Globus pallidus (tissue), 1 donor: ENCODE measurements around the gene IRX3.
"Not testable (repeated sequence)": the region's sequence is repeated elsewhere in the genome, so short reads cannot be mapped to it uniquely, and the experiment has no call there.

Experiments
- DNase-seq: peaks from one replicate; pipeline ENCODE4 v3.0.0-alpha.2; 2015; ENCODE audit warnings: low spot score

Gene IRX3

DNA sequence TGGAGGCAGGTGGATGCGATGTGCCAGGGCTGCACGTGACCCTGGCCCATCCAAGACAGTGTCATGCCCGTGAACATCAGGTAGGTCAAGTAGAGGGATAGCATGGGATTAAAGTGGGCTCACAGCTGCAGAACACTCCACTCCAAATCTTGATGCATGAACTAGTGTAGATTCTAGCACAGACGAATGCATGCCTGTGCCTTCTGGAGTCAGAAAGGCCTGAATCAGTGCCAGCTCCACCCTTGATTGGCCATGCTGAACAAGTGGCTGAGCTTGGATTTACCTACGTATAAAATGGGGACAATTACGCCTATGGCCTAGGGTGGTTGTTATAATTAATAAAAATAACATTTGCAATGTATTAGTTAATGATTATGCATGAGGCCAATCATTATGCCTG lies 10.6 kb downstream of the IRX3 start:
- DNase-seq, result no peak

DNA sequence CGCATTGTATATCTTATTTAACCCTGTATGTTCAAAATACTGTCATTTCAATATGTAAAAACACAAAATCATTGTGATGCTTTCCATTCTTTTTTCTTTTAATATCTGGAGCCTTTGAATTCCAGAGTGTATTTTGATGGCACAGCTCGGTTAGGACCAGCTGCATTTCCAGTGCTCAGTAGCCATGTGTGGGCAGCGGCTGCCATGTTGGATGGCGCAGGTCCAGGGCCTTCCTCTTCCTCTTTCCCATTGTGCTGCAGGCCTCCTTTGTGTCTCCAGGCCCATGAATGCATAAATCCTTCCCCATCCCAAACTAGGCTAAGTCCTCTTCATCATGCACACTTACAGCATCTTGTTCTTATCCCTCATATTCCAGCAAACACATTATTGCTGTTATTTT lies 13.0 kb downstream of the IRX3 start:
- DNase-seq, result no peak

DNA sequence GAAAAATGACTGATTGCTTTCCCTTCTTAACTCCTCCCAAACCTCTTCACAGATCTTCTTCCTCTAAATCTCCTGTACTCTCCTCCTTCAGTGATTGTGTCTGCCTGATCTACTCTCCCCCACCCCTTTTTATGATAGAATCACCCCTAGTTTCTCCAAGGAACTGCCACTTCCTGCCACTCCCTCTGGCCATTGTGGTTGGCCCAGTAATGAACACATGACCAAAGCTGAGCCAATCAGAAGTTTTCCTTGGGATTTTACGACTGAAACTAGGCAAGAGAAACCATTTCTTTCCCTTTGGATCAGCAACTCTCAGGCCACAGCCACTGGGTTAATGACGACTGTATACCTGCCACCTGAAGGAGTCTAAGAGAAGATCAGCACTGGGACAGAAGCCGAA lies 15.9 kb downstream of the IRX3 start:
- no peak for DNase-seq

DNA sequence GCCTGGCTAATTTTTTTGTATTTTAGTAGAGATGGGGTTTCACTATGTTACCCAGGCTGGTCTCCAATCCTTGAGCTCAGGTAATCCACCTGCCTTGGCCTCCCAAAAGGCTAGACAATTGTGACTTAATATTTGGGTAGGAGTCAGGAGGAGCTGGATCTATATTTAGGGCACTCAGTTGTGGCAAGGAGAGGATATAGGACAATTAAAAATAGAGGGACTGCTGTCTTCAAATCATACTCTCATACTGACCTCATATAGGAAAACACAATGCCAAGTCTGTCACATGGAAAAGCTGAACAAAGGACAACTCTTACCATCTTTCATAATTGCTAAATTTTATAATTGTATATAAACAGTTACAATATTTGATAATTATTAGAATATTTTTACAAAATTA lies 17.1 kb downstream of the IRX3 start:
- no peak for DNase-seq

DNA sequence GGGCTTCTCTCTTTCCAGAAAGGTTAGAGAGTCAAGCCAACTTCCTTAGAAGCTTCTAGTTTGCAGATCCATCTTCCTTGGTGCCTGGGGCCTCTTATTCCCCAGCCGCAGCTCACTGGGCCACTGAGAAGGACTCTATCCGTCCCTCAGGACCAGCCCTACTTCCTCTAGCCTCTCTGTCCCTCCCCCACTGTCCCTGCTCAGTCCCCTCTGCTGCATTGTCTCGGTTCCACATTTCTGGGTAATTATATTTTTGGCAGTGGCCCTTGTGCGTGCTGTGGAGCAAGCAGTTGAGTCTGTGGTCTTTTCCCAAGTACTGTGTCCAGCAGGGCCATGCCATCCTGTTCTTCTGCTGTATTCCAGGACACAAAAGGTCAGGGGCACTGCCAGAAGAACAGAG lies 17.8 kb downstream of the IRX3 start:
- no peak for DNase-seq

DNA sequence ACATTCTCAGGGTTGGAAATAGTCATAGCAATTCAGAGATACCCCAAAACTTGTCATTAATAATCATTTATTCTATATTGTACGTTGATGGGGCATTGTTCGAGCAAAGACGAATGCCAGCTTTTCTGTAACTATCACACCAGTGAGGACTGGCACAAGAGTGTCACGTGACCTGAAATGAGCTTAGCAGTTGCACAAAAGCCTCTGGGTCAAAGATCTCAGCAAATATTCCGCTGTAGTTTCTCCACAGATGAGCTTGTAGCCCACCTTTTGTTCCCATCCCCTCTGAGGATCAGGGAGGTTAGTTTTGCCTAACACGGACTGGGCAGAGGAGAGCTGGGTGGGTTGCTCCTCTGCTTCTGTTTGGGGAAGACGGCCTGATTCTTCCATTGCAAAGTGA lies 18.2 kb downstream of the IRX3 start:
- DNase-seq, result no peak

DNA sequence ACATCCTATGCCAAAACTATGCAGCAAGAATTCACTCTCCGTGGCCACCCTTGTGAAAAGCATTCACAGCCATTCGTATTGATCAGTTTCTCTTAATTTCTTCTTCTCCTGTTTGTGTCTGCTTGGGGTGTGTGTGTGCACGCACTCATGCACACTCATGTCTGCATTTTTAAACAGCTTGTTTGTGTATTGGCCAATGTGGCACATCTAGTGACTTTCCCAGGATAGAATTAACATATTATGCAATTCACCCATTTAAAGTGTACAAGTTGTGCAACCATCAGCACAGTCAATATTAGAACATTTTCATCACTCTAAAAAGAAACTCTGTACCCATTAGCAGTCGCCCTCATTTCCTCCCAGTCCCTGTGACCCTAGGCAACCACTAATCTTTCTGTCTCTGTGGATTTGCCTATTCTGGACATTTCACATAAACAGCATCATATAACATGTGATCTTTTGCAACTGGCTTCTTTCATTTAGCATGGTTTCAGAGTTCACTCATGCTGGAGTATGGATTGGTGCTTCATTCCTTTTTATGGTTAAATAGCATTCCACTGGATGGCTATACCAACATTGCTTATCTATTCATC lies 20.1 kb downstream of the IRX3 start:
- no peak for DNase-seq

DNA sequence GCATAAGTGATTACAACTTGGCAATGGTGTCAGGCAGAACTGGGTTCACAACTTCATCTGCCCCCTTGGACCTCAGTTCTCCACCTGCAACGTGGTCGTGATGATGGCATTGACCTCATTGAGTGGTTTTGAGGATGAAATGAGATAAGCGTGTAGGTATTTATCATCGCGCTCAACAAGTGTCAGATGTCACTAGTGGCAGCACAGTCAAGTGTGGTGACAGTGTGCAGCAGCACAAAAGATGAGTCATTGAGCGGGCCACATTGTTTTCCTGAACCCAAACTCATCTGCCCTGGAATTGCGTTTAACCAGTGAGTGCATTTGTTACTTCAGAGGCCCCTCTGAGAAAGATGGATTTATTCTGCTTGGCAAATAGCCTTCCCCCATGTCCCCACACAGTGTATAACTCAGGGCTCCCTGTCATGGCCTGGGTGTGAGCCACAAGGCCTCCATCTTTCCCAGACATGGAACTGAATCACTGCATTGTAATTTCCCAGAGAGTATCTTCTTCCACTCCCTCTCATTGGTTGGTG lies 20.9 kb downstream of the IRX3 start:
- DNase-seq, result no peak

DNA sequence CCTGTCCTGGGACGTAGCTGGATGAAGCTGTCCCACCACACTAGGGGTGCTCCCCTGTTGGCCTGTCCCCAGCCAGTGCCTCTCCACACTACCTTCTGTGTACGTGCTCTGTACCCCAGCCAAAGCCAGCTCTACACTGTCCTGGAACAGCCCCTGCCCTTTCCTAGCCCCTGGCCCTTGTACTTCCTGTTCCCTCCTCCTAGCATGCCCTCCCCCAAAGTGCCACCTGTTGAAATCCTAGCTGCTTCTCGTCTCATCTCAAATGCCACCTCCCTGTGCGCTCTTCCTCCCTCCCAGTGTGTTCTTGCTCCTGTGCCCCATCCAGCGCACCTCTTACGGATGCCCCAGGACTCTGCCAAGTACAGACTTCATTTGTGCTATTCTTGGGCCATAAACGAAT lies 33.5 kb downstream of the IRX3 start:
- DNase-seq, result no peak

DNA sequence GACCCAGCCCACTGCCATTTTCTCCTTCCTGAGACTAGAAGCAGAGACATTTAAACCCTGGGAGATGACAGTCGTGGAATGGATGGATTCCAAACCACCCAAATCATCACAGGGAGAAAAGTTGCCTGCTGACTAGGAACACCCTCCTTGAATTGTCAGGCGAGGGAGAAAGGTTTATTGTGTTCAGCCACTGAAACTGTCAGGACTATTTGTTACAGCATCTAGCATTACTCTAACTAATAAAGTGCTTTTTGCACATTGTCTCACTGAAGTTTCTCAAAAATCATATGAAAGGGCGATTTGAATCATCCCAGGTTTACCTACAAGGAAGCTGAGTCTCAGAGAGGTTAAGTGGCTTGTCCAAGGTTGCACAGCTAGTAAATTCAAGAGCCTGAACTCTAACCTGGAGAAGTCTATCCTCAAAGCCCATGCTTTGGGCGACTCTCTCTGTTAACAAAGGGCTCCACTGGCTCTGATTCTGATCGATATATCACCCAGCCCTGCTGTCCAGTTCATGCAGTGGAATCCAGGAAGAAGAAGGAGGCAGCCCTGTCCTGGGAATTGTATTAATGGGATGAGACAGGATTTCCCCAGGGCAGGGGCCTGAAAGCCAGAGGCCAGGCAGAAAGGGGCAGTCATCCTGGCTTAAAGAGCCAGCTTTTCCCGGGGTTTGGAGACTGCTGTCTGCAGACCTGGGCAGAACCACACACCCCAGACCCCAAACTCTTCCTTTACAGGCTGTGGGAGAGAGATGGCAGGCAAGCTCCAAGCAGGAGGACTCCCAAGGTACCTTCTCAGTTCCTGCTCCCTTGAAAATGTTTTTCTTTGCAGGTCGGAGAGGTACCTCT lies 37.5 kb downstream of the IRX3 start:
- no peak for DNase-seq

DNA sequence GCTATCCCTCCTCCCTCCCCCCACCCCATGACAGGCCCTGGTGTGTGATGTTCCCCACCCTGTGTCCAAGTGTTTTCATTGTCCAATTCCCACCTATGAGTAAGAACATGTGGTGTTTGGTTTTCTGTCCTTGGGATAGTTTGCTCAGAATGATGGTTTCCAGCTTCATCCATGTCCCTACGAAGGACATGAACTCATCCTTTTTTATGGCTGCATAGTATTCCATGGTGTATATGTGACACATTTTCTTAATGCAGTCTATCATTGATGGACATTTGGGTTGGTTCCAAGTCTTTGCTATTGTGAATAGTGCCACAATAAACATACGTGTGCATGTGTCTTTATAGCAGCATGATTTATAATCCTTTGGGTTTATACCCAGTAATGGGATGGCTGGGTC lies 38.9 kb downstream of the IRX3 start:
- DNase-seq, result not testable (repeated sequence)

DNA sequence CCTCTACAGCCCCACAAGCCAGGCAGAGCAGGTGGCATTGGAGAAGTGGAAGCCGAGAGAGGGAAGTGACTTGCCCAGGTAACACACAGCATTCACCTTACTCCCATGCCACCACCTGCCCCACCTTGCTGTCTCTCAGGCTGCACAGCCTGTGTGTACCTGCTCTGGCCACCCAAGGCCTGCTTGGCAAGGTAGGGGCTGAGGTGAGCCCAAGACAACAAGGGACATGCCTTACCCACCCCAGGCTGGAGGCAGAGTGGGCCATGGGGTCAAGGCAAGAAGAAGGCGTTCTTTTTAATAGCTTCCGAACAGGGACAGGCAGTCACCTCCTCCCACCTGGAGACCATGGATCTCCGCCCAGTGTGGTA lies 40.1 kb downstream of the IRX3 start:
- no peak for DNase-seq

DNA sequence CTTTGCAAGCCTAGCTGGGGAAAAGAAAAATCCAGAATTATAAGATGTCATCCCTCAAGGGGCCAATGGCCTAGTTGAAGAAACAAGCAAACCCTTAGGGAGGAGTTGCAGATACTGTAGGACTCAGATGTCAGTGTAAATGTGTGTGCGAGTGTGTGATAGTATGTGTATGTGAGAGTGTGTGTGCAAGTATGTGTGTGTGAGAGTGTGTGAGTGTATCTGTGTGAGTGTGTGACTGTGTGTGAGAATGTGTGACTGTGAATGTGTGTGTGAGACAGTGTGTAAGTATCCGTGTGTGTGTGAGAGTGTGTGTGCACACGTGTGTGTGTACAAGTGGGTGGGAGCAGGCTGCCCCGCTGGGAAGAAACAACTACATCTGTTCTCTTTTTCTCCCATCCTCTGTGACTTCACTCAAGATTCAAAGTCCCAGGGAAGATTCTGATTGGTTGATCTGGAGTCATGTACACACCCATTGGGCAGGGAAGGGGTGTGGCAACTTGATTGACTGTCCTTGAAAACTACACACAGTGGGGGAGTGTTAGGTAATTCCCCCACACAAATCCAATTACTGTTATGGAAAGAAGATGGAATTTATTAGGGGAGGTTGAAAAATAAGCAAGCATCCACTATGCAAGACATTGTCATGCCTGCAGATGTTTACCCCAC lies 40.7 kb downstream of the IRX3 start:
- DNase-seq, result no peak

DNA sequence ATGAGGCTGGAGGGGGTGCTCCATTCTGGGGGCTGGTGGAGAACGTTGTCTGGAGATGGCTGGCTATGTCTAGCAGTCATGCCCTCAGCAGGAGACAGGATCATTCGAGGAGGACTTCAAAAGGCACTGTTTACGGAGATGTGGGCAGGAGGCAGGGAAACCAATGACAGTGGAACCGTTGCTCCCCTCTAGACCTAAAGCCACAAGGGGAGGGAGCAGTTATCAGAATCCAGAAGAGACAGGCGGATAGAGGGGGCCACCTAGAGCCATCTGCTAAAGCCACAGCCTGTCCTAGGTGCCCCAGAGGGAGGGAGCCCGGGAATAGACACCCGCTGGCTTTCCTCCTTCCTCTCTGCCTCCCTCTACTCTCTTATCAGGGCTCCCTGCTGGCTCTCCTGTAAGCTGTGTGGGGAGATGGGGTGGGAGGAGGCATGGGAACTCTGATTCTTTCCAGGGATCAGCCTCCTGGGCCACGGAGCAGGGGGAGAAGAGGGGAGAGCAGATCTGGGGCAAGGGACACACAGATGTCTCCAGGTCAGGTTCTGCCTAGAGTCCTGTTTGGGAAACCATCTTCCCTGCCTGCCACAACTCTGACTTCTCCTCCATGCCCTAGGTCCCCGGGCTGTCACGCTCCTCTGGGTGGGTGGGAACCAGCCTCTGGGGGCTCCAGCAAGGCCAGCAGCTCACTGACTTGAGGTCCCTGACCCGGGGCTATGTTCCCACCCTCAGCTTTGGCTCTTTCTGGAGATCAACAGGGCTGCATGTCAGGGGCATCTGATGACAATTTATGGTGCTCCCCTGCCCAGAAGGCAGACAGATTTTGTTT lies 42.3 kb downstream of the IRX3 start:
- no peak for DNase-seq

DNA sequence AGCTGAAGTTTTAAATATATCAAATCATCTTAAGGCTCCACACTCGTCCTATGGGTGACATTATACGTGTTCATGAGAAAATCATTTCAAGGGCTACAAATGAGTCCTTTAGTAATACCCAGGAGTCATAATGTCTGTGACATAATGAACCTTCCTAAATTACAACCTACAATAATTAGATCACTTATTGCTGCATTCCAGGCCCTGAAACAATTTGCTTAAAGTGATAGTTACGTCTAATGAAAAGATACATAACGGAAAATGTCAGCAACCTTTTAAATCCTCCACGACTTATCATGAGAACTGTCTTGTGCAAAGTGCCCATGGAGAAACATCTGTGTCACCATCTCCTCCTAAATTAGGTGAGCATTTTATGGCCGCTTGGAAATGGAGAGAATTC lies 43.4 kb downstream of the IRX3 start:
- DNase-seq, result no peak

DNA sequence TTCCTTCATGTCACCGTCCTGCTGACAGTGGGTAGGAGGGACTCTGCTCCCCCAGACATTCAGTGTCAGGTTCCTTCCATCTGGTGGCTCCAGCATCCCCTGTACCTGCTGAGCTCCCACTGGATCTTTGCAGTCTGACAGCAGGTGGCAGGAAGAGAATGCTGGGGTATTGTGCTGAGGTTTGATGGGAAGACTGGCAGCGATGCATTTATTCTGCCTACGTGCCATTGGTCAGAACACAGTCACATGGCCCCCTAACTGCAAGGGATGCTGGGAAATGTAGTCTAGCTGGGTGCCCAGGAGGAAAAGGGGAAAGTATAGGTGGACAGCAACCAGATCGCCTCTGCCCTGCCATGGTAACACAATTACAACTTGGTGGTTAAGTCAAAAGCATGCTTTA lies 44.4 kb downstream of the IRX3 start:
- DNase-seq, result peak; percentile 42

DNA sequence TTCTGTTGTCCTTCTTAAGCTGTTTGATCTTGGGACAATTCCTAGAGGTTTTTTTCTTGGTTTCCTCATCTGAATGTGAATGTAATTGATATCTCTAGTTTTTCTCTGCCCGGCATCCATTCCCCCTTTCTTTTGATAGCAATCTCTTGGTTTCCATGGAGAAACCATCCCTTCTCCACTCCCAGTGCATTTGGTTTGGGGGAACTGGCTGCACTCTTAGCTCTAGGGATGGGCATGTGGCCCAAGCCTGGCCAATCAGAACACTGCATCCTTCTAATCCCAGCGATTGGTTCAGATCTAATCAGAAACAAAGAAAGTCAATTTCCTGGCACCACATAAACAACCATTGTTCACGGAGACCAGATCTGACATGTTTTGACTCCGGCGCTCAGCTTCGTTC lies 45.1 kb downstream of the IRX3 start:
- peak; percentile 44 for DNase-seq

DNA sequence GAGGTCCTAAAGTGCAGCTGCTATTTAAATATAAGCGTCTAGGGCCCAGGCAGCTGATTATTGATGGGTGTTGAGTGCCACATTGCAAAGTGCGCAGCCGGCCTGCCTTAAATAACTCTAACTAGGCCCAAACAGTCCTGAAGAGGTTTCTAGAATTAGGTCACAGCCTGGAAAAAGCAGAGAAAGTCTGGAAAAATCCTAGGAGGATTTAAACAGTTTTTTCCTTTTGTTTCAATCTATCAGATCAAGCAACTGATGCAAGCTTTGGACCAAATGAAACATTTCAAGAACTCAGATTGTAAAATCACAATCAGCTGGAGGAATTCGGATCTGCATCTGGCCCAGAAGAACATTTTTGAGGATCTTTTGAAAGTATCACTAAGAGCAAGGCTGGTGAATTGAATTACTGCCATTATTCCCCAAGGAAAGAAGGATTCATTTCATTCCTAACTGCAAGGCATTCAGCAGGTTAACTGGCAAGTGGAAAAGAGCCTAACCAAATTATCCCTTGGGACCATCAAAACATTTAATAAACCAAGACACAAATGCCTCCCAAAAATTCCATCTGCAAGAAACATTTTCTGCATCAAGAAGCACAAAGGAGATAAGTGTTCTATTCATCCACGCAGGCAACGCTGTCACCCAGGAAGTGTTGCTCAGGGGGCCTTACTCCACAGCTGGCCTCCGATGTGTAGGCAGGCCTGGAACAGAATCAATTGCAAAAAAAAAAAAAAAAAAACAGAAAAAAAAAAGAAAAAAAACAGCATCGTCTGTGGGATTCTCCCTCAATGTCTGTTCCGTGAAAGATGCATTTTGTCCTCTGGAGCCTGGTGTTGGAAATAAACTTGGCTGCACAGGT lies 46.1 kb downstream of the IRX3 start:
- DNase-seq, result peak; percentile 25

DNA sequence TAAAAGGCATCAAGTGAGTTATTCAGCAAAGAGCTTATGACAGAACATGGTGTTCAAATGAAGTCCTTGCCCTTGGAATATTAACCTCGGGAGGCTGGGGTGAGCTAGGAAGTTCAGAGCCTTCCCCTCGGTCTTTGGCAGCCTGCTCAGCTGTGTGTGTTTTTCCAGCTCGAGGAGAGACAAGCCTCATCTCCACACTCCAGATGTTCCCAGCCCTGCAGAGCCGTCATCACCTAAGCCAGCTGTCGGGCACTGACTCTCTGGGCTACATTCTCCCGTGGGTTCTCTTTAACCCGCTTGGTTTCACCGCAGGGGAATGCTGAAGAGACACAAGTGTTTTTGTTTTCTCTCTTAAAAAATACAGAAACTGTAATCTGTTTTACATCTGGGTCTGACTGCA lies 47.1 kb downstream of the IRX3 start:
- no peak for DNase-seq

DNA sequence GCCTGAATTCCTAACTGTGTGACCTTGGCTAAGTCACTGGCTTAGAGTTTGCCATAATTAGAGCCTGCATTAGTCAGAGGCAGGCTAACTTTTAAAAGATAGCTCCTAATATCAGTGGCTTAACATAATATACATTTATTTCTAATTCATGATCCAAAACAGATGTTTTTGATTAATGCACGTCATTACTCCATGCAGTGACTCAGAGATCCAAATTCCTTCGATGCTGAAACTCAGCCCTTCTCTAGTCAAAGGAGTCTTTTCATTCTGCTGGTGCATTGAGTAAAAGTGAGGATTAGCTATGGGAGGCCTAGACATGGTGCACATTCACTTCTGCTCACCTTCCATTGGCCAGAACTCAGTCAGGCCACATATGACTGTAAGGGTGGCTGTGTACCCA lies 49.8 kb downstream of the IRX3 start:
- no peak for DNase-seq

DNA sequence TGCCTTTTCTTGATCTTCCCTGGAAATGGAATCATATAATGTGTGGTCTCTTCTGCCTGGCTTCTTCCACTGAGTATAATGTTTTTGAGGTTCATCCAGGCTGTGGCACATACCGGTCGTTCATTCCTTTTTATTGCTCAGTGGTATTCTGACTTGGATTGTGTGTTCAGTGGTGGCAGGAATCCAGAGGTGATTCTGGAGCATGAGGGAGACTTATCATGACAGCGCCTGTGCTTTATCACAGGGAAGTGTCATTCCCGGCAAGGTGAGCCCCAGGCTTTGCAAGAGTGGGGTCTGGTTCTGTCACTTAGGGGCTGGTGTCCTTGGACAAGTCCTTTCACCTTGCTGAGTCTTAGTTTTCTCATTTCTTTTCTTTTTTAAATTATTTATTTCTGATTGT lies 53.0 kb downstream of the IRX3 start:
- no peak for DNase-seq
